Skin epidermis (tissue), 12 donors: ENCODE data around the gene TNS2.

ENCODE experiments used
- H3K27ac ChIP-seq, 21 experiments: fragments of 200-600 bp; sonication (generic) in 11 of 21; one replicate each; pipeline ENCODE4 v1.5.0; 2020; ENCODE audit warnings: mild to moderate bottlenecking in 3 of 21, inconsistent platforms in 2 of 21, moderate library complexity in 2 of 21
- H3K4me3 ChIP-seq, 7 experiments: fragments of 200-600 bp; sonication (generic) in 2 of 7; one replicate each; pipeline ENCODE4 v1.5.0; 2020; ENCODE audit warnings: inconsistent platforms in 2 of 7, mild to moderate bottlenecking in 2 of 7, moderate library complexity in 1 of 7

TNS2 gene

DNA sequence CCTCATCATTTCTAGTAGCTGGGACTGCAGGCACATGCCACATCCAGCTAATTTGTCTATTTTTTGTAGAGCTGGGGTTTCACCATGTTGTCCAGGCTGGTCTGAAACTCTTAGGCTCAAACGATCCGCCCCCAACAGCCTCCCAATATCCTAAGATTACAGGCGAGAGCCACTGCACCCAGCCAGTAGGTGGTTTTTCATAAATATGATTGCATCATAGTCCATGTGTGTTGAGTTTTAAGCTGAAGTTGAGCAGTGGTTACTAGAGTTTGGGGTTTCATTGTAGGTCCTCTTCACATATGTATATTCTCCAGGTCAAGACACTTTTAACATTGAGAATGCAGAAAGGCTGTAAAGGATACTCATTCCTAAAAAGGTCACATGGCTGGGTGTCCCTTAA lies 13.1 kb upstream of the TNS2 start:
- no peak overlapping the region for H3K27ac ChIP-seq
- no peak overlapping the region for H3K4me3 ChIP-seq

DNA sequence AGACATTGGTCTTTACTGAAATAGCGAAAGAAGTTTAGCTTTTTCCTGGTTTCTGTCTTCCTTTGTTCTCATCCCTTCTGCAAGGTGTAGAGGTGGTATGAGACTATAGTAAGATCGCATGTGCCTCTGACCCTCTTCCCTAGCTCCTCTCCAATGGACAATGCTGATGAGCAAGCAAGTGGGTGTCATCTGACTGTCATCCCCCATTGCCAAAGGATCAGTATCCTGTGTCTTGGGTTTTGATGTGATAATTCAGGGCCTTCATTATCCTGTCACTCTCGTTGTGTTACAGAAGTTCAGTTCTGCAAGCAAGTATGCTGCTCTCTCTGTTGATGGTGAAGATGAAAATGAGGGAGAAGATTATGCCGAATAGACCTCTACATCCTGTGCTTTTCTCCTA lies 10.0 kb upstream of the TNS2 start:
- peak overlapping the region in 4 of 21 experiments; percentile 26 to 69 (median 47) for H3K27ac ChIP-seq

DNA sequence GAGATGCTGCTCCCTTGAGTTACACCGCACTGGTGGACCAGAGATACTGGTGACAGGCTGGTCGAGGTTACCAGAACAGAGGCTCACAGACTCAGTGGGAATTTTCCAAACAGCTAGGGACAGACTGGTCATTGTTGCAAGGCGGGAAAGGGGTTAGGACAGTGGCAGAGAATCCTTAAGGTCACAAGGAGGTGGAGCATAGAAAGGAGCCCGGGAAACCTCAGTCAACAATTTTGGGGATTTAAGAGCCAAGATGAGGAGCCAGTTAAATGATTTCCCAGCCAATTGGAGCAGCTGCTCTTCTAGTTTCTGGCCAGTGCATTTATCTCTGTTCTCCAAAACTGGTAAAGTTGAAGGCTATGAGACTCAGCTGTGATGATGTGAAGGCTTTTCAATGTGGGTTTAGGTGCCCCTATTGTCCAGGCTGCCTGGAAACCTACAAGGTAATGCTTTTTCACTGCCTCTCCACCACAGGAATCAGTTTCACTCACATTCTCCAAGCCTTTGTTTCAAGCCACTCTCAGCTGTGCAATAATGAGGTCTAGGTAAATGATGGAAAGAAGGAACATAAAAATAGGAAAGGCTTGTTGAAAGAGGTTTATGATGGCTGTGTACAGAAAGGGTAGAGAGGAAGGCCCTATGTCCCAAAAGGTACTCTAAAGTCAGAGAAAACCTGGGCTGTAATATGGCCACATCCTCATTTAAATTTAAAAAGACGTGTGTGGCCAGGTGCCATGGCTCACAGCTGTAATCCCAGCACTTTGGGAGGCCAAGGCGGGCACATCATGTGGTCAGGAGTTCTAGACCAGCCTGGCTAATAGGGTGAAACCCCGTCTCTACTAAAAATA lies 7.0 kb upstream of the TNS2 start:
- H3K4me3 ChIP-seq, result no peak overlapping the region
- peak overlapping the region in 5 of 21 experiments; percentile 26 to 99 (median 89) for H3K27ac ChIP-seq

More for the DNA sequence above, 10.0 kb upstream of the TNS2 start:
- H3K4me3 ChIP-seq, result no peak overlapping the region

DNA sequence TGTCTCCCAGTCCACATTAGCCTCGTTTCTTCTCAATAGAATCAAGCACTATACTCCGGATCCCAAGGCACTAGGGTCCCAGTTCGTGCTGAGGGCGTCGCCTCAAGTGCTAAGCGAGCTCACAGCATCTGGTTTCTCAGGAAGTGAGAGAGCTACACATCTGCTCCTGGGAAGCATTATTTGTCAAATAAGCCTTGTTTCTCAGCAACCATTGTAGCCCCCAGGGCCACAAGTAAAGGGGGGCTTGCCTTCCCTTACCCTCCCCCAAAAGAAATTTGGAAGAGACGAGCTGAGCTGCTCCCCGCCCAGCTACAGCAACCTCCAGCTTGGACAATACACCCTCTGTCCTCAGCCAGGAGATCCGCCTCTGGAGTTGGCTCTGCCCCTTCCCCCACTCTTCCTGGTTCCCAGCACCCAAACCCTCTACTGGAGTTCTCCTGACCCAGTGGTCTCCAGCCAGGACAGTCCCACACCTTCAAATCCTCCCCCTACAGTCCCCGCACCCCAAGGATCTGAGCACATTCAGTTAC lies 5.7 kb upstream of the TNS2 start:
- Histone ChIP-seq H3K27ac (peak overlapping the region in 12 of 21 experiments; percentile 39 to 99 (median 93)), H3K4me3 (no peak overlapping the region)

DNA sequence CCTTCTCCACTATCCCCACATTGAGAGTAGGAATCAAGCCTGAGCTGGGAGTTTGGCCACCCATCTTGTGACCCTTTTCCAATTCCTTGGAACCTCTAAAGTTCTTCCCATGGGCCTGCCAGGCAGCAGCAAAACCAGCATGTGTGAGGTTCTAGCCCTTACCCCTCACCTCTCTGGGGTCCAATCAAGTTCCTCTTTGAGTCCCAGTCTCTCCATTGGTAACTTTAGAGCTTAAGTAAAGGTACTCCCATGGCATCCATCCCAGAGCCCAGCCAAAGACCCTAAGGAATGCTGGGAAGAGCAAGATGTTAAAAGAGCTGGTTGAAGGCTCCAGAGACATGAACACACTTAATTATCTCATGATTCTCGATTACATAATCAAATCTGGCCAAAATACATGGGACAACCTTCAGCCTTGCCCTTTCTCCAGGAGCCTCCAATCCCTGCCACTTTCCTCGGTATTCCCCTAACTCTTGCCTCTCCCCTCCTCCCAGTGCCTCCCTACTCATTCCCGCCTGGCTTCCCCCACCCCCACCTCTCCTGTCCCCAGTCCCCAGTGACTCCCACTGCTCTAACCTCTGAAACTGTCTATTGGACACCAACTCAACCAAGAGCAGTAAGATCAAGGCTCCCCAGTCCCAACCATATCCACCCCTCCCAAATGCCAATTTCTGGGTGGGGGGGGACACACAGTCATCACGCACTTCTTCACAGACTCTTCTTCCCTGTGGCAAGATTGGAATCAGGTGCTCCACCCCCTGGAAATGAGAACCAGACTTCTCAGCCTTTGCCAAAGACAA lies 4.8 kb upstream of the TNS2 start:
- no peak overlapping the region for H3K4me3 ChIP-seq
- peak overlapping the region in 15 of 21 experiments; percentile 78 to 99 (median 93) for H3K27ac ChIP-seq

DNA sequence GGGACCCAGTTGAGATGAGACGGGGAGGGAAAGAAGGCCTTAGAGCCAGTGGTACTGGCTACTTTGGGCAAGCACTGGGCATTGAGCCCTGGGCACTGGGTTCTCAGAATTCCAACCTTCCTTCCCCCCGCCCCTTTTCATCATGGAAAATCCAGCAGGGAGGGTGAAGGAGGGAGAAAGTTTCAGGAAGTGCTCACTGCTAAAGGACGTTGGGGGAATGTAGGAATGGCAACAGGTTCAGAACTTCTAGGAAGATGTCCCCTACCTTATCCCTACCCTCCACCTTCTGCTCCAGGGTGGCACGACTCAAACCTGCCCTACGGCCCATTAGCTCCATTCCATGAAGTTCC lies 4.2 kb upstream of the TNS2 start:
- Histone ChIP-seq H3K27ac (peak overlapping the region in 20 of 21 experiments; percentile 78 to 99 (median 90)), H3K4me3 (peak overlapping the region in 4 of 7 experiments; percentile 50 to 60 (median 56))

DNA sequence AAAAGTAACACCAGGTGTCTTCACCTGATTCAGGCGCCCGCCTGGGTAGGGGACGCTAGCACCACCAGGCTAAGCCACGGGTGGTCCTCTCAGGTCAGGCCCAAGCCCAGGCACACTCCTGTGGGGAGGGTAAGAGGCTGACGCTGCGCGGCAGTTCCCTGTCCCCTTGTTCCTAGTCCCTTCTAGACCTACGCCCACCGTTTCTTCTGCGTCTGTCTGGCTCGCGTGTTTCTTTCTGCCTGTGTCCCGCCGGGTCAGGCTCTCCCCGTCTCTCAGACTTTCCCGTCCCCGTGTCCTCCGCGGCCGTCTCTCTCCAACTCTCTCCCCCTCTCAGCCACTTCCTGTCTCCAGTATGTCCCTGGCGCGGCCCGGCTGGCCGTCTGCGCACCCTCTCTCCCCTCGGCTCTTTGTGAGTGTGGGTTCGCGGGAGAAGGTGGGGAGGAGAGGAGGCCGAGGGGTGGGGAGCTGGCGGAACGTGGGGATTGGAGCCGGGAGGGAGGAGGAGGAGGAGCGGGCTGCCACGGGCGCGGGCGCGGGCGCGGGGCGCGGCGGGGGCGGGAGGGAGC lies 3.1 kb upstream of the TNS2 start:
- H3K27ac ChIP-seq, result peak overlapping the region; percentile 78 to 99 (median 89)
- peak overlapping the region; percentile 42 to 60 (median 56) for H3K4me3 ChIP-seq

DNA sequence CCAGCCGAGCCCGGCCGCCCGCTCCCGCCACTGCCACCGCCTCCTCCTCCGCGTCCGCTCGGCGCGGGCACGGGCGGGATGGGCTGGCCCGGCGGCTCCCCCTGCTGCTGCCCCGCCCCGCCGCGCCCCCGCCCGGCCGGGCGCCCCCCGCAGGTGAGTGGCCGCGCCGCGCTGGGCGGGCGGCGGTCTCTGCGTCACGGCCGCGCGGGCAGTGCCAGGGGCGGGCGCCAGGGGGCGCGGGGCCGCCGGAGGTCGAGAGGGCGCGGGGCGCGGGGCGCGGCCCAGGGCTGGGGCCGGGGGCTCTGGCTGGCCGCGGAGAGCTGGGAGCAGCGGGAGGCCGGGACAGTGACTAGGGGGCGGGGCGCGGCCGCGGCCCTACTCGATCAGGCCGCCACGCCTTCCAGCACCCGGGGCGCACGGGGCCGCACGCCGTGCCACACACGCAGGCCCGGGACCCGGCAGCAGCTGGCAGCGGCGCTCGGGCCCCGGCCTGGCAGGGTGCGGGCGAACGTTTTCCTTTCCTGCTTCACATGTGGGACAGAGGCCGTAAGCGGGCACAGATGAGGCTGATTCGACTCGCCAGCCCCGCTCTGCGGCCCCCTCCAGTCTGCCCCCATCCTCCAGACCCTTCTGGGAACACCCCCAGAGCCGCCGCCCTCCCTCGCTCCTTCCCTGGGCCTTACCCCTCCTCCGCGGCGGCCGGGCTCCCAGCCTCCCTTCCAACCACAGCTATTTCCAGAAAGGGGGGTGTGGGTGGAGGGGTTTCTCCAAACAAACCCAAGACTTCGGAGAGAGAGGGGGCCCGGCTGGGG lies 2.4 kb upstream of the TNS2 start:
- H3K27ac ChIP-seq, result peak overlapping the region; percentile 66 to 99 (median 89)
- H3K4me3 ChIP-seq, result peak overlapping the region; percentile 36 to 60 (median 47)

DNA sequence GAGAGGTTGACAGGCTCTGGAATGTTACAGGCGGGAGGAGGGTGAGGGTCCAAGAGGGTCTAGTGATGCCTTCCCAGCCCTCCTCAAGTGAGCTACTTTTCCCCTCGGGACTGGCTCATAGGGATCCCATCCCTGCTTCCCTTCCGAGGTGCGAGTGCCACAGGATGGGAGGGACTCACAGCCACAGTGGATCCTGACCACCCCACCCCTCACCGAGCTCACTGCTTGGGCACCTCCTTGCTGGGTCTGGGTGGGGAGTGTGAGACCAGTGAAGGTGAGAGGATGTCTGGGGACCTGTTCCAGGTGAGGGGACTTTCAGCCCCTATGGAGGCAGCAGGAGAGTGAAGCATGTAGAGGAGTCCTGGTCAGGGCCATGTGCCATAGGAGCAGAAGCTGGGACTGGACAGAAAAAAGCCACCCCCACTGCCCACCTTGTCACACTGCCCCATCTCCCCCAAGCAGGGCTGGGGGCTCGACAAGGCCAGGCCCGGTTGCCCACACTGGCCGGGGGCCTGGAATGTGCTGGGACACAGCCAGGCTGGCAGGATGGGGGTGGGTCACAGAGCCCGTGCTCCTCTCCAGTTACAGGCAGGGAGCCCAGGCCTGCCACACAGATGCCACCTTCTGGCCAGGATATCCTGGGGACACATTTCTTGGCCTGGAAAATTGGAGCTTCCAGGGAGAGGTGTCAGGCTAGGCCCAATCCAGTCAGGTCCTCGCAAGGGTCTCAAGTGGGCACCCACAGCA lies 1.7 kb upstream of the TNS2 start:
- Histone ChIP-seq H3K27ac (peak overlapping the region; percentile 66 to 95 (median 88)), H3K4me3 (peak overlapping the region; percentile 36 to 51 (median 40))

DNA sequence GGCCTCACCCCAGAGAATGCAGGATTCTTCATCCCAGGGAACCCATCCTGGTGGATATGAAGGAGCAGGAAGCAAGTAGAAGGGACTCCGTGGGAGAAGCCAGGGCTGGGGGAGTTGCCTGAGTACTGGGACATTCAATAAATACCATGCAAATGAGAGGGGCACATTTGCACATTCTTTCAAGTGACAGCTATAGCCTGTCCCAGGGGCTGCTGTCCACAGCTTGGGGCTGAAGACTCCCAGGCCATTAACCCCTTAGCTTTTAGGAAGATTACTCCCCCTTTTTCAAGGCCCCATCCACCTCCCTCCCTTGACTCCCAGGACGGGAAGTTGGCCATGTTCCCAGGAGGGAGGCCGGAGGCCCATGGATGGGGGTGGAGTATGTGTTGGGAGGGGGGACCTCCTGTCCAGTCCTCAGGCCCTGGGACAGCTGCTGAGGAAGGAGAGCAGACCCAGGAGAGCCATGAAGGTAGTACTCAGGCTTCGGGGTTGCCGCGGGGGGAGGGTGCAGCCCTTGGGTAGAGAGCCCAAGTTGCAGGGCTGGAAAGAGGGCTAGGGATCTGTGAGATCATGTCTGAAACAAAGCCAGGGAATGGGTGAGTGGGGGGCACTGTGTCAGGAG lies 974 bp upstream of the TNS2 start:
- peak overlapping the region in 6 of 7 experiments; percentile 20 to 51 (median 40) for H3K4me3 ChIP-seq

DNA sequence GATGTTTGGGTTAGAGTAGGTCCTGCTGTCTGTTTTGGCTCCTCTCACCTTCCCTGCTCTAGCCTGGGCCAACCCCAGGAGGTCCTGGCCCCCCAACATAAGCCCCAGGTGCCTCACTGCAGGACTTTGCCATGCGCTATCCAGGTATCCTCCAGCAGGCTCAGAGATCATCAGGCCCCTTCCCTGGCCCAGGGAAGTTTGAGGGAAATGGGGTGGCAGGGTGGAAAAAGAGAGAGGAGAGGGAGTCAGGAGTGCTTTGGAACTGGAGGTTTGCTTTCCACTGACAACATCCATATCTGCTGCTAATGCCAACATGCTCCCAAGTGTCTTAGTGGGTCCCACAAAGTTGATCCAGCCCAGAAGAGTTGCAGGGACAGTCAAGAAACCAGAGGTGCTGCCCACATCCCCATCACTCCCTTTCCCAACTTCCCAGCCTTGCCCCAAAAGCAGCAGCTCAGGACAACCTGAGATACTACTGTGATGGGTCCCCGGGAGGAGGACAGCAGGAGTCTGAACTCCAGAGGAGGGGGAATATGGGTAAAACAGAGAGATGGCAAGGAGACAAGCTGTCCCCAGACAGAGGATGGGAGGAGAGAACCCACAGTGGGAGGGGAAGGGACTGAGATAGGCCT lies 677 bp downstream of the TNS2 start:
- Histone ChIP-seq H3K4me3 (peak overlapping the region; percentile 20 to 51 (median 39)), H3K27ac (peak overlapping the region; percentile 66 to 95 (median 88))

More for the DNA sequence above, 974 bp upstream of the TNS2 start:
- H3K27ac ChIP-seq, result peak overlapping the region in 20 of 21 experiments; percentile 66 to 95 (median 88)

DNA sequence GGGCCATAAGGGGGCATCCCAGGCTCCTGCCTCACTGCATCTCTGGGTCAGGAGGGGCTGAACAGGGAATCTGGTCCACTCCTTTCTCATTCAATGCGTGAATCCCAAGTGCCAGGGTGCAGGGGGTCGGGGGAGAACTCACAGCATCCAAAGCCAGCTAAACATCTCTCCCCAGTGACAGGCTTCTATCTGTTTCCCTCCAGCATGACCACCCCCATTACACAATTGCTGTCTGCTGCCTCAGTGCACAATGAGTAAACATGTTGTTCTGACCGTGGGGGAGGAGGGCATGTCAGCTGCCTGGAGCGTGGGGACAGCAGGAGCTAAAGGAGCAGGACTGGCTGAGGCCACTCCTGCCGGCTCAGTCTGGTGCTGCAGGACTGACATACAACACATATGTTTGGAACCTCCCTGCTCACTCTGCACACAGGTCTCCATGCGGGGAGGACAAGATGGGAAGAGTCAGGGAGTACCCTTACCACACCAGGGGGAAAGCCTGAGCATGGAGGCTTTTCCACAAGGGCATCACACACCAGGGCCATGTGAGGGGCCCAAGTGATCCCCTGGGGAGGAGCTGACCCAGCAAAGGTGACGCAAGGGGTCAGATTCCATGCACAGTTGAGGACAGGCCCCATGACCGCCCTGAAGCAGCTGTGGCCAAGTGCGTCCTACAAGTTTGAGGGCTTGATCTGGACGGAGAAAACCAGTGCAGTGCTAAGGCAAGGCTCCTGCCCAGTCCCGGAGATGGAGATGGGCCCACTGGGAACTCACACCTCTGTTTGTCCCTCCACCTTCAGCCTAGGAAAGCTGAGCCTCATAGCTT lies 1.4 kb downstream of the TNS2 start:
- Histone ChIP-seq H3K27ac (peak overlapping the region in 20 of 21 experiments; percentile 66 to 95 (median 88)), H3K4me3 (peak overlapping the region; percentile 20 to 51 (median 39))

DNA sequence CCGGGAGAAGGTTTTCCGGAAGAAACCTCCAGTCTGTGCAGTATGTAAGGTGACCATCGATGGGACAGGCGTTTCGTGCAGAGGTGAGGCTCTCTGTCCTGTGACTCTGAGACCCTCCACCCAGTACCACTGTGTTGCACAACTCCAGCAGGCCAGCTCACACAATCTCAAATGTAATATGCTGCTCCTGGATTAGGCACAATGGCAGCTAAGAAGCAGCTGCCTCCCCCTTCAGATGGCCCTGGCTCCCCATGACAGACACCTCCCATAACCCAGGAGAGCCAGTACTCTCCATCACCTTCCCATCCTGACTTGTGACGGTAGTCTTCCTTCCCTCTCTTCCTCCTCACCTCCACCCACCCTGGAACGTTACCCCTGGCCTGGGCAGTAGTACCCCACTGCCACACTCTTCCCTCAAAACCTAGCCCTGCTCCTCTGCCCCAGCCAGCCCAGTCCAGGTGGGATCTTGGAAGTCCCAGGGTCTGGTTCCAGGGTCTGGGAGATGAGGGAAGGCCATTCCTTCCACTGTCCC lies 2.1 kb downstream of the TNS2 start:
- Histone ChIP-seq H3K27ac (peak overlapping the region in 20 of 21 experiments; percentile 49 to 95 (median 88)), H3K4me3 (peak overlapping the region in 3 of 7 experiments; percentile 37 to 51 (median 49))

DNA sequence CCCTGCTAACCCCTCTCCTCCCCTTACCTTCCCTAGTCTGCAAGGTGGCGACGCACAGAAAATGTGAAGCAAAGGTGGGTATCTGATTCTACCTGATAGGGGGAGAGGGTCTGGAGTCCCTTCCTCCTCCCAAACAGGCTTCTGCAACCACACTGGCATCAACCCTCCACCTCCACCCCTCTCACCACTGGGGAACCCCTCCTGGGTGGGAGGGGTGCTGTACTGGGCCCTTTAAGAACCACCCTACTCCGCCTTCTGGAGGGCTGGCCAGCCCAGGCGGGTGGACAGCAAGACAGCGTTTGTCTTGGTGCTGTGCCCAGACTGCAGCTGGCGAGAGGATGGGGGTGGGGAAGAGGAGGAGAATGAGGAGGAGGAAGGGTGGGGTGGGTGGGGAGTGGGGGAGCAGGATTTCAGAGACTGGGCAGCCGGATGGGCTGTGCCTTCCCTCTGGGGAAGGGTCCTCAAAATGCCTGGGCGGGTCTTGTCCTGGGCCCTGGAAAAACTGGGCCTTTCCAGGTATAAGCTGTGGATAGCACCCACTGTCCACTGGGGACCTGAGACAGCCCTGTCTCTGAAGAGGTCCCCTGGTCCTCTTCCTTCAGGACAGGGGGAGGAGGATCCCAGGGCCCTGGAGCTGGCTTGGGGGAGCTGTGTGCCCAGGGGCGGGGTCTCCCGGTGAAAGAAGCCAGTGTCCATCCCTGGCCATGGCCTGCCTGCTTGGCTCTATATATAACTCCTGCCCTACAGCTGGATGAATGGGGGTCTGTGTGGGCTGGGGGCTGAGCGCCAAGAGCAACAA lies 2.8 kb downstream of the TNS2 start:
- Histone ChIP-seq H3K27ac (peak overlapping the region in 19 of 21 experiments; percentile 29 to 95 (median 88)), H3K4me3 (peak overlapping the region in 2 of 7 experiments; percentile 4)
